Epidermal melanocyte (primary cell): ENCODE data around the gene ATP10B.

Experiments used
- DNase-seq: peaks from one replicate; pipeline ENCODE4 v3.0.0; 2011; ENCODE audit warnings: low spot score; ENCODE audit not compliant: insufficient read length

Gene ATP10B

GRCh38 chr5:160692271-160692670, 159.7 kb downstream of the ATP10B start:
- DNase-seq, result no peak

DNA sequence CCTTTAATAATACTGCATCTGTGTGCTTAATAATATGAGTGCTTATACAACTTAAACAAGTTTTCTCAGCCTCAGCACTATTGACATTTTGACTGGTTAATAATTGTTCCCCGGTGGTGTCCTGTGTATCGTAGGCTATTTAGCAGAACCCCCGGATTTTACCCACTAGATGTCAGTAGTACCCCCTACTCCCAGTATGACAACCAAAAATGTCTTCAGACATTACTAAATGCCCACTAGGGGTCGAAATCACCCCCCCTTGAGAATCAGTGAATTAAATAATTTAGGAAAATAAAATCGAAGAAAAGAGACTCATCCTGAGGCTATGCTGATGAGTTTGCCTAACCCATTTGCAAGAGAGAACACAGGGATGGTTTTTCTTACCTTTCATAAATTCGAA, 166.3 kb downstream of the ATP10B start:
- DNase-seq, result no peak

DNA sequence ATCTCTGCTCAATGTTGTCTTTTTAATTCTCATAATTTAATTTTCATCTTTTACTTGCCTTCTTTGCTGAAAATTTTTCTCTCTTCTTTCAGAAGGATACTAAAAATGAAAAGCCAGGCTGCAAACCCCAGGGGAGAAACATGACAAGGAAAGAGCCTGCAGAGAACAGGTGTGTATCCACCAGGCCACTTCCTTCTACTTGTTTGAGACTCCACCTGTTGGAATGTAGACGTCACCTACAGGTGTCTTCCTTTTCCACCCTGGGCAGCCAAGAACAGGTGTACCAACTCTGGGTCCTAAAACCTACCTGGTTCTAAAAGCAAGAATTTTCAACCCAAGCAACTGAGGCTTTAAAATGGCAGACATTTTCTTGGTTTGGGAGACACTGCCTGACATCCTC, 166.8 kb downstream of the ATP10B start:
- no peak for DNase-seq

DNA sequence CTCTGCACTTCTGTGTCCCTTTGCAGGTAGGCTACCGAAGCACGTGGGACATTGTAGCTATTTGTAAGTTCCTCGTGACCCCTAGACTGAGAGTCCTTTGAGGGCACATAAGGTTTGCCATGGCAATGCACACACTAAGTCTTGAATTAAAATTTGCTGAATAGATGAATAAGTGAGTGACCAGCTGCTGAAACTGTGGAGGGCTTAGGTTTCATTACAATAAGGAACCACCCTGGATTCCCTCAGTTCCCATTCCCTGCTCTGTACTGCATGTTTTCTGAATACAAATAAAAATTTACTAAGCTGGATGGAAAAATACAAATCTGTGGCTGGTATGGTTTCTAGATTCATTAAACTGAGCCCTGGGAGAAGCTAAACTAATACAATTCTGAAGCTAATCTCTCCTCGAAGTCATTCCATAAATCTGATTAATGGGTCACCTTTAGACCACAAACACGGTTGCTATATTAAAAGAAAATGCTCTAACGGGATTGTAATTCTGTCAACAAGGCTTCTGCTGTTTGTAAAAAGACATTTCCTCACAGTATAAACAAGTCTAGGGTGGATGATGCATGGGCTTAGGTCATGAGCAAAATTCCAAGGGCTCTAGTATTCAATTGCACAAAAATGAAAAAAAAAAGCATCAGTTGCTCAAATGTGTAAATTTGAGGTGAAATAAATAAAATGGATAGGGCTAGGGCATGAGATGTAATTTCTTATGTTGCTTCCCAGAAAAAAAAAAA, 172.3 kb downstream of the ATP10B start:
- DNase-seq, result no peak

GRCh38 chr5:160675988-160676387, 176.0 kb downstream of the ATP10B start:
- DNase-seq, result no peak

GRCh38 chr5:160674901-160675300, 177.1 kb downstream of the ATP10B start:
- no peak for DNase-seq

- DNase-seq, result no peak
These were observed 179.5 kb downstream of the ATP10B start for GRCh38 chr5:160672521-160672920.

DNA sequence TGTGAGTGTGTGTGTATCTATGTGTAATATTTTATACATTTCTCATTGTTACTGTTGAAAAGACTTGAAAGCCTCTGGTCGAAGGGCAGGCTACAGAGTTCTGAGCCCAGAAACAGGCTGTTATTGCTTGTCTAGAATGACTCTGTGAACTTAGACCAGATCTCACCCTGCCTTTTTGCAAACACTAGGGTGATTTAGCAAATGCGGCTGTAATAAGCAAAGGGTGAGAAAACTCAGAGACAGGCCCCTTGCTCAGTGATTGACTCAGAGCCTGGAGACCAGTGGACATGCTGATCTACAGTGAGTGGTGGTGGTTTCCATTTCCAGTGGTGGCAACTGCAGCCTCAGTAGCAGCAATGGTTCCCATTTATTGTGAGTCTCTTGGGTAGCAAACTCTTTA, 183.7 kb downstream of the ATP10B start:
- DNase-seq, result no peak

- DNase-seq, result no peak
These were observed 184.9 kb downstream of the ATP10B start for GRCh38 chr5:160667160-160667559.

GRCh38 chr5:160665460-160665859, 186.6 kb downstream of the ATP10B start:
- no peak for DNase-seq

DNA sequence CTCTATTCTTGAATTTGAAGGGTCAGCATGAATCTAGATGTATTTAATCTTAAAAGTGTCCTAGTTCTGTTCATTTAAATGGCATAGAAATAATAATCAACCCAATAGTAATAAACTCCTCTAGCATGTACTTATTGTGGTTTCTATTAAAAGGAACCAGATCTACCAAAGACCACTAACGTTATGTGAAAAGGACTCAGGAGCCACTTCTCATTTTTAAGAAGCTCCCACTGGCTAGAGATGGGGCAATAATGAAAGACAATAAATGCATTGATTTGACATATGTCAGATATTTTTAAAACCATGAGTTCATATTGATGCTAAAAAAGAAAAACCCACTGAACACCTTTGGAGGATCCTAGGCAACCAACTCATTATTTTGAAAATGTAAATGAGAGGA, 191.9 kb downstream of the ATP10B start:
- DNase-seq, result no peak

GRCh38 chr5:160657622-160658458, 194.2 kb downstream of the ATP10B start:
- no peak for DNase-seq

DNA sequence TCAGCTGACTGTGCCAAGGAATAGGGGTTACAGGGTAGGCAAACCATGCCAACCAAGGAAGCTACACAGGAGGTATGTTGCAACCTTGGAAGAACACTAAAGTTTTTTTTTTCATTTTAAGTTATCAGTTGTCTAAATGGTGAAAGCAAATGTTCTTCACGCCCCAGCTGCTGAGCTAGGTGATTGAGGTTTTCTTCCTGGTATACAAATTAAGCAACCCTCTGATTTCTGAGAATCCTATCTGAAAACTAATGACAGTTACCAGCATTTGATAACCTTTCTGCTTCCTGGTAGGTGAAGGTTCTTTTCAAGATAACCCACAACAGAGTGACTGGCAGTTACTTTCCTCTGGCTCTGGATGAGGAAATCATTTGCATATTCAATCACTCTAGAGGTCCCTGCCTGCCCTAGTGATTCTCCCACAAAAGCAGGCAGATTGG, 194.9 kb downstream of the ATP10B start:
- DNase-seq, result no peak

- DNase-seq, result no peak
These were observed 196.3 kb downstream of the ATP10B start for GRCh38 chr5:160655717-160656116.

DNA sequence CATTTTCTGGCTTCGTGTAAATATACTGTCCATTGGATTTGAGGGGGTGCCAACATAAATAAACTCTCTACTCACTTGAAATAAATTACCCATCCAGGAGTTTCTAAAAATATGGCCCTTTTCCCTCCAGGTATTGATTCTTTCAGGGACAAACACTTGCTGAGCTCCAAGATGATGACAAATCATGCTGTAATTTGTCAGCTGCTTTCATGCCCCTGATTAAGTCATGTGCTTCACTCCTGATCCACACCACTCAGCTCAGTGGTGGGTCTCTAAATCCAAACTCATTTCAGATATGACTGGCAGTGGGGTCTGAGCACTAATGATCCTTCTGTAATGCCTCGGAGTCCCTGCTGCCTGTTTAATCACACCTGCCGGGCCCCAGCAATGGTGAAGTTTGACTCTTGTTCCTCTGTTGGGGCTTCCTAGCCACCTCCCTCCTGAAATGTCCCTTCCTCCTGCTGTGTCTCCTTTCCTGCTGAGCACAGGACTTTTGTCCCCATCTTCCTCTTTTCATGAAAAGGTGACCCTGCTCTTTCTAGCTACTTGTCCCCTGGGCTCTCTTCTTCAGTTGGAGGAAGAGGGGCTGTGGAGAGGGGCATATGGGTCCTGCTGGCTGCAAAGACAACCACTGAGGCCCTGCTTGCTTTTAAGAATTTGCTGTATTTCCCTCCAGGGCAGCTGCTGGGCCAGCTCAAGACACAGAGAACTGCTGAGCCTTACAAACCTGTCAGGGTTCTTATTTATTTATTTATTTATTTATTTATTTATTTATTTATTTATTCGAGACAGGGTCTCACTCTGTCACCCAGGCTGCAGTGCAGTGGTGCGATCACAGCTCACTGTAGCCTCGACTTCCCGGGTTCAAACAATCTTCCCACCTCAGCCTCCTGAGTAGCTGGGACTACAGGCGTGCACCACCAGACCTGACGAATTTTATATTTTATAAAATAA, 200.0 kb downstream of the ATP10B start:
- no peak for DNase-seq

DNA sequence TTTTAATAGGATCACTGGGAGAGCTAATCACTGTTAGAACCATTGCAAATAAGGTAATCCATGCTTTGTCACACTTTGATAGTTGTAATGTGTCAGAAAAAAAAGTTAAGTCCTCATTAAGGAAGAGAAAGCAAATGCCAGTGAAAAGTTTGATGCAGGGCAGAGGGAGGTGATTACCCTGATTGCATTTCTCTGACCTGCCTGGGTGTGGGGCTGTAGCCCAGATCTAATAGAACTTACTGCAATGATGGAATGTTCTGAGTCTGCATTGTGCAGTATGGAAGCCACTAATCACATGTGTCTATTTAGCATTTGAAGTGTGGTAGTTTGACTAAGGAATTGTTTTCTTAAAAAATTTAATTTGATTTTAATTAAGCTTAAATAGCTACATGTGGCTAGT, 202.7 kb downstream of the ATP10B start:
- no peak for DNase-seq

- DNase-seq, result no peak
These were observed 206.0 kb downstream of the ATP10B start for GRCh38 chr5:160646033-160646432.

DNA sequence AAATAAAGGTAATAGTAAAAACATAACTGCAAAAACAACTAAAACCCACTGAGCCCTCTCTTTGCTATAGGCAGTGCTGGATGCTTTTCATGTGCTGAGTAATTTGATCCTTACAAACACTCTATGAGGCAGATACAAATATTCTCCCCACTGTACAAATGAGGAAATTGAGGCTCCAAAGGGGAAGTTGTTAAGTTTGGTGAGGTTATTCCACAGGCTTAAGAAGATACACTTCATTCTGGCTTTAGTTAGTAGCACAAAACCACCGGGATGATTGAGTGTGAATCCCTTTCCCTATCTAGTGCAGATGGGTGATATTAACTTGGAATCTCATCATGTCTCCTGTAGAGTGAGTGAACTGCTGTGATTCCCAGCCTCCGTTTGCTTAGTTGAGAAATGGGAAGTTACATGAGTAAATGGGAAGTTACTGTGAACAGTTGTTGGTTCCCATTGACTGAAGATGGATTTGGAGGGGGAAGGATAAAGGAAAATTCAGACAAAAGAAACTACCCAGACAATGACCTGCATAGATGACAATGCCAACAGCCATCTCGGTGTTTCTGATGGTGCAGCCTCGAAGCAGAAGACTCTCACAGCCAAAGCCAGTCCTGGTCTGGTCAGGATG, 208.3 kb downstream of the ATP10B start:
- no peak for DNase-seq

DNA sequence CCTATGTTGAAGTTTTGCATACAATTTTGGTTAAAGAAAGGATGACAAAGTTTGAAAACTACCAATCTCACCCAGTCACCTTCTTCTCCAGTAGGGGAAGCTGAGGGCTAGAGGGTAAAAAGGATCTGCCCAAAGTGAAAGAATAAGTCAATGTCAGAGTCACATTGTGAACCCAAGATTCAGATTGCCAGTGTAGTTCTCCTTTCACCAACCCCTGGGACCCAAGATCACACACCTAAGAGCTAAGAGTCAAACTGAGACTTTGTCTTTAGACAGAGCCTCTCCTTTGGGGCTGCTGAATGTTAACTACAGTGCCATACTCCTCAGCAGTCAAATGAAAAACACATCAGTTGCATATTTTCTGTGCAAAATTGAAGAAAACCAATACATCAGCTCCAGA, 210.6 kb downstream of the ATP10B start:
- no peak for DNase-seq

- DNase-seq, result no peak
These were observed 211.6 kb downstream of the ATP10B start for GRCh38 chr5:160640406-160640805.

DNA sequence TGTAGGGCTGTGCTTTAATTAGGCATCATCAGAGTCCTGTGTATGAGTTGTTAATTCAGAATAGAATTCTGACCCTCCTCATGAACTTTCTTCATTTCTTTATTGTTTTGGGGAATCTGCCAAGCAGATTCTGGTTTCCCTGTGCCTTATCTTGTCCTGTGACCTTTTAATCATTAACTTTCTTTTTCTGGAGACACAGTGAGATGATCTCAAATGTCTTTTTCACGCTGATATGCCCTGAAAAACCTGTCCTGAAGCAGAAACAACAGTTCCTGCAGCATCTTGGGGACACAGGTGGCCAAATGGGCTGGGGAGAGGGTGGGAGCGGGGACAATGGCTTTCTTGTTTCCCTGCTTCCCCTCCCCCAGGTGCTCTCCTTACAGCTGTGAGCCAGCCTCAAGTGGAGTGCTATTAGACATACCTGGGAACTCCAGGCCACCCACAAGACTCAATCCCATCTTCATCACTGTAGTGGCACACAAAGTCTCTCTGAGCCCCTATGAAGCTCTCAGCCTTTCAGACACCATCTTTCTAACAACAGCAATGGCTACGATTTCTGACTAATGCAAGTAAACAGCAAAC, 213.8 kb downstream of the ATP10B start:
- DNase-seq, result no peak
